ENCODE data around the gene FBXO9.

The FBXO9 gene

DNA sequence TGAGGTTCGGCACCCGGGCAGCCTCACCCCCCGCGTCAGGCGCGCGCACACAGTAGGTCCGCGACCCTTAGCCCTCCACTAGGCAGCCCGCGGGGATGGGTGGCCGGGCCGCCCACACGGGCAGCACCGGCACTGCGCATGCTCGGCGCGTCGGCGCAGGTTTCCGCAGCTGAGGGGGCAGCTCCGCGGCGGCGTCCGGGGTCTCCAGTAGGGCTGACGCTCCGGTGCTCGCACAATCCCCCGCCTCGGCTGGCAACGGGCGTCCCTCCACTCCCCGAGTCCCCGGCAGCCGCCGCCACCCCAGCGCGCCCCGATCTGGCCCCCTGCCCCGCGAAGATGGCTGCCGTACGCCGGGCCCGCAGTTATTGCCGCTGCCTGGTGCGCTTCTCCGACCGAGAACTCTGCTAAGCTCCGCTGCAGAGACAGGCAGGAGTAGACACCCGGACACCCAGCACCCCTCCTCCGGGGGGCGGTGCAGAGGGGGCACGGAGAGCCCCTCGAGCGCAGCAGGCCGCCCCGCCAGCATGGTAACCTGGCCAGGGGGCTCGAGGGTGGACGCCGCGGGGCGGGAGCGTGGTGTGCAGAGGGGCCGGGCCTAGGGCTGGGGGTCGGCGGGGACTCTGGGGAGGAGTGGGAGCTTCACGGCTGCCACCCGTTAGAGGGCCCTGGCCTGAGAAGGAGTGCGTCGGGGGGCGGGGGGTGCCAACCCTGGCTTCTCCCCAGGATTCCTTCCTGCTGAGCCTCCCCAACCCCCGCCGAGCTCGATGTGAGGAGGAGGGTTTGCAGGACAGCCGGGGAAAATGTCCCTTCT is at the start of gene FBXO9:
FBXO9 (plus strand) TSS at position 139 of the 811 bp plus-strand sequence; CDS start at position 525, 386 bp downstream.
- DNase-seq (ENCODE audit: low read depth, low spot score), result peak; percentile 84

DNA sequence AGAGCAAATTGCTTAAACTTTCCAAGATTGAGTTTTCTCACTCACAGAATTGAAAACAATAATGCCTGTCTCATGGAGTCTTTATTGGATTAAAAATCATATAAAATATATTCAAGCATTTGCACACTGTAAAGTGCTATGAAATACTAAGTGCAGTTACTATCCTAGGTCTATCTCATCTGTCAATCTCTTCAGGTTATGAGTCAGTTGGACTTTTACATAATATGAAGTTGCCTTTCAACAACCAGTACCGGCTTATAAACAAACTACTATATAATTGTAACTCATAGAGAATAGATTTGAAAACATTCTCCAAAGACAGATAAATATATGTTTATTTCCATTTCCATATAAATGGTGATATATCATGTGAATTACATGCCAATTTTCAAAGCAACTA is 49.7 kb upstream of the FBXO9 start:
- no peak for DNase-seq (ENCODE audit: low read depth, low spot score)

DNA sequence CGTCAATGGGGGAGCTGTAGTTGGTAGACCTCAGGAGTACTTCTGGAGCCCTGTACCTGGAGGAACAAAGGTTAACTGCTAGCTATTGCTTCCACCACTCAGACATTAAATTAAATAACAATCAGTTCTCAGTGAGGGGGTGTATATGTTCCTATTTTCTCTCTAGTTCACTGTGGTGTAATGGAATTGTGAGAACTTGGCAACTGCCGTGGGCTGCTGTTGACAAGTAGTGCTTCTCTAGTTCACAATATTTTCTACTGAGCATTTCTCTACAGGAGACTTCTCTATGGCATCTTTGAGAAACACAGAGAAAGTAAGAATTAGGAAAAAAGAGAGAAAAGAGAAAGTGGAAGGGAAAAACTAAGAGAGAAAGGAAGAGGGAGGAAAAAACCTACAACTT is 46.8 kb upstream of the FBXO9 start:
- no peak for DNase-seq (ENCODE audit: low read depth, low spot score)

- no peak for DNase-seq (ENCODE audit: low read depth, low spot score)
Measured at GRCh38 chr6:53020005-53020744, 45.0 kb upstream of the FBXO9 start.

- no peak for DNase-seq (ENCODE audit: low read depth, low spot score)
Measured at GRCh38 chr6:53023323-53023722, 41.9 kb upstream of the FBXO9 start.

DNA sequence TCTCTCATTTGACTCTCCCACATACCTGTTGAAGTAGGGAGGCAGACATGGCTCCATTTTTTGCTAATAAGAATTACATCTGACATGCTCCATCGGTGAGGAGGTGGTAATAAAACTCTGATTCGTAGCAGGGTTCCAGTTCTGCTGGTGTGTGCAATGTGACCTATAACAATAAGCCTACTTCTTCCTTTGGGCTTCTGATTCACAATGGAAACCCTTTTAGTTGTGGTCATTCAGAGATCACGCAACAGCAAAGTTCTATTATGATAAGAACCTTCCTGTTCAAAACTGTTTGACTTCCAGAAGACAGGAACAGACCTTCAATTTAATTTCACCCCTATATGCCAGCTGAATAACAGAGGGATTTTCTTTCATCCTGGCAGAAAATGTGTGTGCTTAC is 38.7 kb upstream of the FBXO9 start:
- DNase-seq (ENCODE audit: low read depth, low spot score), result no peak

DNA sequence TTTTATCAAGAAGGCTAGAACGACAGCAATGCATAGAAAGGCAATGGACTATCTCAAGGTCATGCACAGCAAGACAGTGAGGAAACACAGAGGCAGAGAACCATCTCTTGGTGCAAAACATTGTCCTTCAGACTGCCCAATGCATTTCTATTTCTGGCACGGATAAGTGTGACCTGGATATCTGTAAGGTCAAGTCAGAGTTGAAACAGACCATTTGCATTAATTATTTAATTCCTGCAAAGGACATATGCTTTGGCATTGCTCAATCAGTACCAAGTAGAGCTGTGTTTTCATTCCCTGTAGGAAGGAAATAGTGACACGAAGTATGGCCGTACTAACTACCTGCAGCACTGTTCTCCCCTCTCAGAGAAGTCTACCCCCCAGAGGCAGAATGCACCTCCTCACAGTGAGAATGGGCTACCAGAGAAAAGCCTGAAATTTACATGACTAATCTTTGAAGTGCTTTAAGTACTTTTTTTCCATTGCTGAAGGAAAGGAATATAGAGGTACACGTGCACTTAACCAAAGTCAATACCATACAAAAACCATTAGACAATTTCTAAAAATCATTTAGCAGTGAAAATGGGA is 38.0 kb upstream of the FBXO9 start:
- no peak for DNase-seq (ENCODE audit: low read depth, low spot score)

- DNase-seq (ENCODE audit: low read depth, low spot score), result no peak
Measured at GRCh38 chr6:53028467-53028866, 36.7 kb upstream of the FBXO9 start.

DNA sequence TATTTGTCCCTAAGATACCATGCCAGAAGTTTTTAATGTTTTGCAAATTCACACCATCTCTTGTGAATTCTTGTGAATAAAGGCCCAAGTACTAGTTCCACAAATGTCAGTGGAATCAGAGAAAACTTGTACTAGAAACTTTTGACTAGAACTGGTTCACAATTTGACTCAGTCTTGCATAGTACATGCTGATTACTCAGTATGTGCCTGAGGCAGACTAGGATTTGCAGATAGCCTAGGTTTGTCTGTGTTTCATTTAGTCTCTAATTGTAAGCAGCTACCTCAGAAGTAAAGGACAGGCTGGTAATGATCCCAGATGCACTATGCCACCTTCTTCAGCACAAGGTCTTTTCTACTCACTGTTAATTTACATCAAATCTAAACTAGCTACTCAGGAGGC is 35.9 kb upstream of the FBXO9 start:
- no peak for DNase-seq (ENCODE audit: low read depth, low spot score)

DNA sequence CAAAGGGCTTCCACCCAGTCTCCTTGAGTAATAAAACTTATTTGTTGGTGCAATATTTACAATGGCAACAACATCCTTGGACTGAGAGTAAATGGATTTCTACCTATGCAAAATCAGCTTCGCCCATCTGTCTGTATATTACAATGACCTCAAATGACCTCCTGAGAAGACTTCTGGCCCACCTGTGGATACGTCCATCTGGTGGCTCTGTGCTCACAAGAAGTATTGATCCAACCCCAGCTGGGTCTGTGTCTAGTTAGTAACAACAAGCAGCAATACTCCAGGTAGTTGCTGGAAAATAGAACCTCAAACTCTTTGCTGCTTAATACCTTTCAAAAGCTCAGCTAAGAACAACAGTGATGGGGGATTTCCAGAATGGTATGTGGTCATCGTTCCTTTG is 35.4 kb upstream of the FBXO9 start:
- DNase-seq (ENCODE audit: low read depth, low spot score), result peak; percentile 11

- DNase-seq (ENCODE audit: low read depth, low spot score), result no peak
Measured at GRCh38 chr6:53031281-53031680, 33.9 kb upstream of the FBXO9 start.

DNA sequence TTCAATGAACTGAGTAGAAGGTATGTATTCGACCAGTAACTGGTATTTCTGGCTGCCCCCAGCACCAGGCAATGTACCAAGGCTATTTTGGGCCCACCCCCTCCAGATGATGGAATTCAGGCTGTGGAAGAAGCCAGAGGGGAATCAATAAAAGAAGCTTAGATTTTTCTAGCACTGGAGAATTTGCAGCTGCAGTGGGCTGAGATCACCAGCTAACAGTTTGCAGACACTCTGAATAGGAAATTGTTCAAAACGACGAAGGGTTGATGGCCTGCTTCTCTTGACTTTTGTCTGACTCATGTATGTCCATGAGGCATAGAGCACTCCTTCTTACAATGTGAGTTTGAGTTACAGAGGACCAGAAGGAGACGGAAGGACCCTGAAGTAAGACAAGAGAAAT is 32.4 kb upstream of the FBXO9 start:
- no peak for DNase-seq (ENCODE audit: low read depth, low spot score)

DNA sequence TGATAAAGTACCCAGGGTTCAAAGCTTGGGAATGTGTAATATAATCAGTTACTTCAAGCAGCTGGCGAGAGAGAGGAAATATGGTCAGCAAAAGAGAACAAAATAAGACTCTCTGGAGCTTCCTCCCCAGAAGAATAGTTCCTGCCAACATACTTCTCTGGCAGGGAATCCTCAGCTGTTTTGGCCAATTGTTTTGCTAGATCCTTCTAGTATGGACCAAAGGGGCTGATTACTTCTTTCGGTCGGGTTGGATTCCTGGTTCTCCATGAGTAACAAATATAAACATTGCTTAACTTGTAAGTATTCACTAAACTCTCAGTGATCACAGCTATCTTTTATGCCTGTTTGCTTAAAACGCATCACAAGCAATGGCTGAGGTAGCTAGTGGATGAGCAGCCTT is 31.4 kb upstream of the FBXO9 start:
- peak; percentile 21 for DNase-seq (ENCODE audit: low read depth, low spot score)

- DNase-seq (ENCODE audit: low read depth, low spot score), result no peak
Measured at GRCh38 chr6:53035549-53036213, 29.5 kb upstream of the FBXO9 start.

GRCh38 chr6:53038141-53038540 is 27.1 kb upstream of the FBXO9 start:
- DNase-seq (ENCODE audit: low read depth, low spot score), result no peak

GRCh38 chr6:53038596-53038995 is 26.6 kb upstream of the FBXO9 start:
- no peak for DNase-seq (ENCODE audit: low read depth, low spot score)

GRCh38 chr6:53041356-53041755 is 23.8 kb upstream of the FBXO9 start:
- DNase-seq (ENCODE audit: low read depth, low spot score), result peak; percentile 82

GRCh38 chr6:53042112-53042511 is 23.1 kb upstream of the FBXO9 start:
- peak; percentile 90 for DNase-seq (ENCODE audit: low read depth, low spot score)

GRCh38 chr6:53043581-53043980 is 21.6 kb upstream of the FBXO9 start:
- peak; percentile 76 for DNase-seq (ENCODE audit: low read depth, low spot score)

- peak; percentile 74 for DNase-seq (ENCODE audit: low read depth, low spot score)
Measured at GRCh38 chr6:53044071-53044470, 21.1 kb upstream of the FBXO9 start.

DNA sequence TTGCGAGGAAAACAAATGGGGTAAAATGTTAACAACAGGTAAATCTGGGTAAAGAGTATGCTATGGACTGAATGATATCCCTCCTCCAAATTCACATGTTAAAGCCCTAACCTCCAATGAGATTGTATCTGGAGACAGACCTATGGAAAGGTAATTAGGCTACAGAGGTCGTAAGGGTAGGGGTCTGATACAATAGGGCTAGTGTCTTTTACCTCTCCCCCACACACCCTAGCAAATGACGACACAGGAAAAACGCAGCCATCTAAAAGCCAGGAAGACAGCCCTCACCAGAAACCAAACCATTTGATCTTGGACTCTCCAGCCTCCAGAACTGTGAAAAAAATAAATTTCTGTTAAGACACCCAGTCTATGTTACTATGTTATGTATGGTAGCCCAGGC is 20.6 kb upstream of the FBXO9 start:
- DNase-seq (ENCODE audit: low read depth, low spot score), result no peak
